GM12872 (cell line): Measurements from ENCODE around the gene XYLT1.

Experiments
- TF ChIP-seq, protein P1 (sequence below): IDR thresholded peaks from 3 replicates; pipeline ENCODE4 v1.5.1; 2011; ENCODE audit warnings: low read depth, mild to moderate bottlenecking, low read length, moderate library complexity; ENCODE audit not compliant: insufficient read depth

XYLT1 gene

DNA sequence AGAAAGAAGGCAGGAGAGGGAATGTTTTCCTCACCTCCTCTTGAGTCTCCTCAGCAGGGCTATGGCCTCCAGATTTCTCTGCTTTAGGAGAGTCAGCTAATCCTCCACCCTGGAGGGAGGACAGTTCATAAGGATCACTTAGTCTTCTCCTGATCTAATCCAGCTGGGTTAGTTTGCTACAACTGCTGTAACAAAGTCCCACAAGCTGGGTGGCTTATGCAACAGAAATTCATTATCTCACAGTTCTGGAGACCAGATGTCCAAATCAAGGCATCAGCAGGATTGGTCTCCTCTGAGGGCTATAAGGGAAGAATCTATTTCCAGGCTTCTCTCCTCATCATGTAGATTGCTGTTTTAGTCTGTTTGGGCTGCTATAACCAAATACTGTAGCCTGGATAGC is 40.6 kb upstream of the XYLT1 start:
- TF ChIP-seq, protein P1, sequence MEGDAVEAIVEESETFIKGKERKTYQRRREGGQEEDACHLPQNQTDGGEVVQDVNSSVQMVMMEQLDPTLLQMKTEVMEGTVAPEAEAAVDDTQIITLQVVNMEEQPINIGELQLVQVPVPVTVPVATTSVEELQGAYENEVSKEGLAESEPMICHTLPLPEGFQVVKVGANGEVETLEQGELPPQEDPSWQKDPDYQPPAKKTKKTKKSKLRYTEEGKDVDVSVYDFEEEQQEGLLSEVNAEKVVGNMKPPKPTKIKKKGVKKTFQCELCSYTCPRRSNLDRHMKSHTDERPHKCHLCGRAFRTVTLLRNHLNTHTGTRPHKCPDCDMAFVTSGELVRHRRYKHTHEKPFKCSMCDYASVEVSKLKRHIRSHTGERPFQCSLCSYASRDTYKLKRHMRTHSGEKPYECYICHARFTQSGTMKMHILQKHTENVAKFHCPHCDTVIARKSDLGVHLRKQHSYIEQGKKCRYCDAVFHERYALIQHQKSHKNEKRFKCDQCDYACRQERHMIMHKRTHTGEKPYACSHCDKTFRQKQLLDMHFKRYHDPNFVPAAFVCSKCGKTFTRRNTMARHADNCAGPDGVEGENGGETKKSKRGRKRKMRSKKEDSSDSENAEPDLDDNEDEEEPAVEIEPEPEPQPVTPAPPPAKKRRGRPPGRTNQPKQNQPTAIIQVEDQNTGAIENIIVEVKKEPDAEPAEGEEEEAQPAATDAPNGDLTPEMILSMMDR, result no peak

DNA sequence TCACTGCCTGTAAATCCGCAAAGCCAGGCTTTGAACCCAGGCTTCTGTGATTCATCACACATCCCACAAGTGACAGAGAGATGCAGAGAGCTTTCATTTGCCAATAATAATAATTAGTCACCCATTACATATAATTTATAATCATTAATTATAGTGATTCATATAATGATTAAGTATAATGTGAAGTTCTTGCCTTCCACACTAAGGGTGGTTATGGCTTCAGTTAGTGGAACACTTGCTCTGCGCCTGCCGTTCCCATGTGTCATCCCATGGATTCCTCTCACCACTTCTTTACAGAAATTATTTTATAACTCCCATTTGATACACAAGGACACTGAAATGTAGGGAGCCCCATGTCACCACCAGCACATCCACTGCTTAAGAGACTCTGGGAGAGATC is 39.8 kb upstream of the XYLT1 start:
- TF ChIP-seq, protein P1, result no peak

DNA sequence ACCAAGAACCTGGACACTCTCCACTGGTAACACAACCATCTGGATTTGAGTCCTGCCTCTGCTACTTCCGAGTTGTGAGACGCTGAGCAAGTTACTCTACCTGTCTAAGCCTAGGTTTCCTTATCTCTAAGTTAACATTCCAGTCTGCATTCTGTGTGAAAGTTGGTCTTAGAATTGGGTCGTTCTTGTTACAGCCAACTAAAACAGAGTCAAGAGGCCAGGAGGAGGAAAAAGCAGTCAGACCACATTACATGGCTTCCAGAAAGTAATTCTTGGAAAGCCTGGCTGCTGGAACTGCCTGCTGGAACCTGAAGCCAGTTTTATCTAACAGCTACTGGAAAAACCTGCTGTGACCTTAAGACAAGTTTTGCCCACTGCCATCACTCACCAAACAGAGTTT is 38.4 kb upstream of the XYLT1 start:
- TF ChIP-seq, protein P1, result no peak

DNA sequence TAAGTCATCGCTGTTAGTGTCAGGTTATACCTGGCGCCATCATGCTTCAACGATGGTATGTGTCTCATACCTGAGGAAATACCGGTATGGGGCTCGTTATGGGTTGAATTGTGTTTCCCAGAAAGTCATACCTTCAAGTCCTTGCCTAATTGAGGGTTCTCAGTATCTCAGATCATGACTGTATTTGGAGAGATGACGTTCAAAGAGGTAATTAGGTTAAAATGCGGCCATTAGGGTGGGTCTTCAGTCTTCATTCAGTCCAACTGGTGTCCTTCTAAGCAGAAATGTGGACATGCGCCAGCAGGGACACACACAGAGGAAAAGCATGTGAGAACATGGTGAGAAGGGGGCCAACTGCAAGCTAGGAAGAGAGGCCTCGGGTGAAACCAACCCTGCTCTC is 37.5 kb upstream of the XYLT1 start:
- TF ChIP-seq, protein P1, result no peak

DNA sequence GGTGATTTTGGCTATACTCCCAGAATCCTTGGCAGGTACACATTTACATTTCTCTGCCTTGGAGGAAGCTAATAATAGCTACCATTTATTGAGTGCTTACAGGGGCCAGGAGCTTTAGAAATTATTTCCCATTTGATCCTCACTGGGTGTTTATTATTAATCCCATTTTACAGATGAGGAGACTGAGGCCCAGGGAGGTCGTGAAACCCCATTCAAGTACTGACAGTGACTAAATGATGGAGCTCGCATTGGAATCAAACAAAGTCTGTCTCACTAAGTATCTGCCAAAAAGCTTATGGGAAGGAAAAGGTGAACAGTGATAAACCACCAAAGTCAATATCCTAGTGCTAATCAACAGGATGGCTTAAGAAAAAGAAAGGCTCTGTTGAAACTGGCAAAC is 33.3 kb upstream of the XYLT1 start:
- TF ChIP-seq, protein P1, result no peak

DNA sequence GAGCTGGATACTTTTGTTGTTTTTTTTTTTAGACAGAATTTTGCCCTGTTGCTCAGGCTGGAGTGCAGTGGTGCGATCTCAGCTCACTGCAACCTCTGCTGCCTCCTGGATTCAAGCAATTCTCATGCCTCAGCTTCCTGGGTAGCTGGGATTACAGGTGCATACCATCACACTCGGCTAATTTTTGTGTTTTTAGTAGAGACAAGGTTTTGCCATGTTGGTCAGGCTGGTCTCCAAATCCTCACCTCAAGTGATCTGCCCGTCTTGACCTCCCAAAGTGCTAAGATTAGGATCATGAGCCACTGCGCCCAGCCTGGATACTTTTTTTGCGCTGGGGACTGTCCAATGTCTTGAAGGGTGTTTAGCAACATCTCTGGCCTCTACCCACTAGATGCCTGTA is 32.6 kb upstream of the XYLT1 start:
- TF ChIP-seq, protein P1, result no peak

DNA sequence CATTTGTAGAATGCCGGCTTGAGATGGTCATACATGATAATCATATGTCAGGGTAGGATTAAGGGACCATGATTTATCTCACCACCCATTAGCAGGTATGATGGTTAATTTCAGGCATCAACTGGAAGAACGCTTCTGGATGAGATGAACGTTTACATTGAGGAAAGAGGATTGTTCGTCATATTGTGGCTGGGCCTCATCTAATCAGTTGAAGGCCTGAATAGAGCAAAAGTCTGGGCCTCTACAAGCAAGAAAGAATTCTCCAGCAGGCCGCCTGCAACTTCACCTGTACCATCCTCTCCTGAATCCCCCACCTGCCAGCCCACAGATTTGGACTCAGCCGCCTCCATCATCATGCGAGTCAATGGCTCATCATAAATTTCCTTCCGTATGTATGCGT is 30.6 kb upstream of the XYLT1 start:
- TF ChIP-seq, protein P1, result no peak
